ENCODE results near the gene CDNF.
"Not testable (repeated sequence)": the region's sequence is repeated elsewhere in the genome, so short reads cannot be mapped to it uniquely, and the experiment has no call there.

CDNF gene

DNA sequence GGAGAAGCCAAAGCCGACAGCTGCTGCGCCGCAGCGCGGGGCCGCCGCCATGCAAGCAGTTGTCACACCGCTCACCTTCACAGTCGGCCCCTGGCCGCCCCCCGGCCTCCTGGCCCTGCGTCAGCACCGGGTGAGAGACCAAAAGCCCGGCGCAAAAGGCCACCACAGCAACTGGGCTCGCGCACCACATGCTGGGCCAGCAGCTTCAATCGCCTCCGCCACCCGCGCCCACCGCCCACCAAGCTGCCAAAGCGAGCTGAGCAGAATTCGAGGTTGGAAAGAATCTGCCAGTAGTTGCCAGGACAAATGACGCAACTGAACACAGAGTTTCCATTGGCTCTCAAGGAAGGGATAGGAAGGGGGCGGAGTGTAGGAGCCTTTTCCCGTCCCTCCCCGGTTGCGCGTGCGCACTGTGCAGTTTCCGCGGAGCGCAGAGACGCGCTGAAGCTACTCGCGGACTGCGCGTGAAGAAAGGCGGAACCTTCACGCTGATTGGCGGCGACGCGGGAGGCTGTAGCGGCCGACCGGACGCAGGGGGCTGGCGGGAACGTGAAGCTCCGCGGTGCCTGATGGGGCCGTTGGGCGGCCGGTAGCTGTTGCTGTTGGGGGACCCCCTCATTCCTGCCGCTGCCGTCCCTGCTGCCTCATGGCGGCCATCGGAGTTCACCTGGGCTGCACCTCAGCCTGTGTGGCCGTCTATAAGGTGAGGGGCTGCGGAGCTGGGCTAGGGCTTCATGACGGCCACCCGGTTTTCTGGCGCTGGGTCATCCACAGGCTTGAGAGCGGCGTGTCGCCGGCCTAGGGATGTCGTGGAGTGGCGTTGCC is at the start of gene CDNF, which contains the start of the genes HSPA14 and MSANTD7:
TSS of gene CDNF (minus strand) at position 281 of the 825 bp plus-strand sequence. CDS start at position 190, 91 bp downstream.
TSS of gene HSPA14 (plus strand) at position 550 of the 825 bp plus-strand sequence. CDS start at position 647, 97 bp downstream.
TSS of gene MSANTD7 (plus strand) at position 550 of the 825 bp plus-strand sequence. CDS start 3,979 bp downstream, outside the sequence.
- DNase-seq (ENCODE audit: low spot score) (peak; percentile 96), FAIRE-seq (peak; percentile 84)

DNA sequence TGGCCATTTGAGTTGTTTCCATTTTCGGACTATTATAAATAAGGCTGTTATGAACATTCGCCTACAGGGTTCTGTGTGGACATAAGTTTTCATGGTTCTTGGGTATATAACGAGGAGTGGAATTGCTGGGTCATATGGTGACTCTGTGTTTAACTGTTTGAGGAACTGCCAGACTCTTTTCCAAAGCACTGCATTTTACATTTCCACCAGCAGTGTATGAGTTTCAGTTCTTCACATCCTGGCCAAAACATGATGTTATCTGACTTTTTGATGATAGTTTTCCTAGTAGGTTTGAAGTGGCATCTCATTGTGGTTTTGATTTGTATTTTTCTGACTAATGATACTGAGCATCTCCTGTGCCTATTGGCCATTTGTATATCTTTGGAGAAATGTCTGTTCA is 46.2 kb upstream of the CDNF start:
- DNase-seq (ENCODE audit: low spot score) (no peak), FAIRE-seq (no peak)

DNA sequence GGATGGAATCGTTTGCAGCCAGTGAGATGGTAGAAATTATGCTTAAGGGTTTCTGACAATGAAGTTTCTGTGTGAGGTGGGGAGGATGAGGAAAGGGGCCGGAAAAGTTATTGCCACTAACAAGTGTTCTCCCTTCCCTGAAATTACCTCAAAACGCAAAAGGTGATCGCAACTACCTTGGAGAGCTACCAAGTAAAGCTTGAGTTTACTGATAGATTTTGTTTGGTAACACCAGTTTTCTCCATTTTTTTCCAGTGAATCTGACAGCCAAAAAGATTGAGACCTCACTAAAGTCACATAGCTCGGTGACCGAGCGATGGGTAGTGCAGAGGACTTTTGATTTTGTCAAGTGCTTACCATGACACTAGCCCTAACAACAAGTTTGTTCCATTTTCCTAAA is 42.4 kb upstream of the CDNF start:
- no peak for DNase-seq (ENCODE audit: low spot score)
- no peak for FAIRE-seq

DNA sequence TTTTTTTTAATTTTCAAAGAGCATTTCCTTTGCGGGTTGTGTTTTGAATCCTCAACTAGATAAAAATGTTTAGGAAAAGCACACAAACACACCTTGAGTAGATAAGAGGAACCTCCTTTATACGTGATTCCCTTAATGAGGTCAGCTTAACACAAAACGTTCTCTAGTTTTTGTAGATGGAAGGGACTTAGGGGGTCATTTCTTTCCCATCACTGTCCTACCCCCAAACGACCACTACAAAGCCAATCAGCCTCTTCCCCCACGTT is 42.0 kb upstream of the CDNF start:
- no peak for FAIRE-seq

DNA sequence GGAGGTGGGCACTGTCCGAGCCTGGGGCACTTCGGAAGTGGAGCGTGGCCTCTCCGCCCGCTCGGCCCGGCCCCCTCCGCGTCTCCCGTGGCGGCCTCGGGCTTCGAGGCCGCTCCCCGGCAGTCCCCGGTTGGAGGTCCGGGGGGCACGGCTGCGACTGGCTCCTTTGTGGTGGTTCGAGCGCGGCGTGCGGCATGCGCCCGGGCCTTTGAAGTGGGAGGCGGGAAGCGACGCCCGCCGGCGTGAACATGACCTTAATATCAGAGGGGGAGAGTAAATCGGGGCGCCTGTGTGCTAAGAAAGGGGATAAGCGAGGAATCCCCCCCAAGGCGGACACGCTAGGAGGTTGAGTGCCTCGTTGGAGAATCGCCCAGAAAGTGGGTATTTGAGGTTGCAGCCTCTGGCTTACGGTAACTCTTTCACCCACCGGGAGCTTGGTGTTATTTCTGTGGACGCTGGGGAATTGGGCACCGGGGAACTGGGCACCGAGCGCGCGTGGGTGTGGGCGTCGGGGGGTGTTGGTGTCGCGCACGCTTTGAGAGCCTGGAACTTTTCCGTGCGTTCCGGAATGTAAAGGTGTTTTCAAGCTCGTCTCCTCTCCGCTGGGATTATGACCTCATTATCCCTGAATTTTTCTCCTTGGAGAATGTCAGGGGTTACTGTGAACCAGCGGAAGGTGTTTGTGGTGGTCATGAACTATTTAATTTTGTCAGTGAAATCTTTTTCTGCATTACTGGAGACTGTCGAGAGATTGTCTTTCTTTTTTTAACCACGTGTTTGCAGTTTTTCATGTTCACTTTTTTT is 41.5 kb upstream of the CDNF start:
- DNase-seq (ENCODE audit: low spot score) (peak; percentile 11), FAIRE-seq (no peak)

More for the DNA sequence above, 42.0 kb upstream of the CDNF start:
- DNase-seq (ENCODE audit: low spot score) = no peak

DNA sequence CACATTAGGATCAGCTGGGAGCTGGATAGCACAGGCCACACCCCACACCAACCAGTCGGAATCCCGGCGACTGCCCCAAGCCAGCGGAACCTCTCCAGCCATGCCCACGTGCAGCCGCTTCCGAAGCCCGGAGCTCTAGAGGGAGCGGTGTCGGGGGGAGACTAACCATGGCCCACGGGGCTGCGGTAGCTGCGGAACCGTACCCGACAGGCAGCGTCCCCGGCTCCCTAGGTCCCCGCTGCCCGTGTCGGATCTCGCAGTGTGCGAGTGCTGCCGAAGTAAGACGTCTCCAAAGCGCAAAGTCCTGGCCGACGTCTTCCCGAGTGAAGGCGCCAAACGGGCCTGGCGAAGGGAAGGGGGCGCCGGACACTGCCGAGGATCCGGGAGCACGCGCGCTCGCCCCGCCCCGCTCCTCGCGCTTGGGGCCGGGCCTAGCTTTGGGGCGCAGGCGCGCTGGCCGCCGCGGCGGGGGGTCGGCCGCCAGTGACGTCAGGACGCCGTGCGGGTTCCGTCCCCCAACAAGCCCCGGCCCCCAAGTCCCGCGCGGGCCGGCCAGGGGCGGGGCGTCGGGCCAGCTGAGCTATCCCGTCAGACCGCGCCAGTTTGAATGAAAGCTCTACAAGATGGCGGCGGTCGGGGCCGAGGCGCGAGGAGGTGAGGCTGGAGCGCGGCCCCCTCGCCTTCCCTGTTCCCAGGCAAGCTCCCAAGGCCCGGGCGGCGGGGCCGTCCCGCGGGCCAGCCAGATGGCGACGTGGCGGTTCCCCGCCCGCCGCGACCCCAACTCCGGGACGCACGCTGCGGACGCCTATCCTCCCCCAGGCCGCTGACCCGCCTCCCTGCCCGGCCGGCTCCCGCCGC is 40.7 kb upstream of the CDNF start, which contains the start of gene SUV39H2:
TSS of gene SUV39H2 (plus strand) at position 601 of the 858 bp plus-strand sequence. CDS start at position 624, 23 bp downstream.
- FAIRE-seq = no peak

DNA sequence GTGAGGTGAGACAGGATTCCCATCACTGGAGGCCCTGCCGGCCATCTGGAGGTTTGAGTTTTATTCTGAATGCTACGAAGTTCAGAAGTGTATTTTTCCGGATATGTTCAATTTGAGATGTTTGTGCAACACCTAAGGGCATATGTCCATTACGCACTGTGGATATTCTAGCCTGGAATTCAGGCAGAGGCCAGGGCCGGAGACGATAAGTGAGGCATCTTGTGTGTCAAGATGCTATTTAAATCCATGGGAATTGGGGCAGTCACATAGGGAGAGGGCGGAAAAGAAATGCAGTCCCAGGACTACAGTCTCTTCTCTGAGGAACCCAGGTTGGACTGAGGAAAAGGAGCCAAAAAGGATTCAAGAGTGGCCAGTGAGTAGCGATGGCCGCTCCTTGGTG is 38.9 kb upstream of the CDNF start:
- DNase-seq (ENCODE audit: low spot score) = no peak
- no peak for FAIRE-seq

More for the DNA sequence above, 40.7 kb upstream of the CDNF start, which contains the start of gene SUV39H2:
- DNase-seq (ENCODE audit: low spot score) = peak; percentile 85

DNA sequence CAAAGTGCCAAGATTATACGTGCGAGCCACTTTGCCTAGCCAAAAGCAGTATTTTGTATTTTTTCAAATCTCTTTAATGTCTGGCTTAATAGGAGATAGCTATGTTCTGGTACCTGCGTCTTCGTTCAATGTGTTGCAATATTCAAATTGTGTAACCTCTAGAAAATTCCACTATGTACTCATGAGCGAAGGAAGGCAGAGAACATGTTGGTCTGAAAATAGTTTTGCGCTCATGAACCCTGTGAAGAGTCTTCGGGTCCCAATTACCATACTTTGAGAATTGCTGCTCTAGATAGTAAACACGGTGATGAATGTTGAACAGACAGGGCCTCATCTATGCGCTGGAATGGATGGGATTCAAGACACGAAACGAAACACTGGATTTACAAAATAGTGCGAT is 38.1 kb upstream of the CDNF start:
- DNase-seq (ENCODE audit: low spot score) = no peak
- no peak for FAIRE-seq

DNA sequence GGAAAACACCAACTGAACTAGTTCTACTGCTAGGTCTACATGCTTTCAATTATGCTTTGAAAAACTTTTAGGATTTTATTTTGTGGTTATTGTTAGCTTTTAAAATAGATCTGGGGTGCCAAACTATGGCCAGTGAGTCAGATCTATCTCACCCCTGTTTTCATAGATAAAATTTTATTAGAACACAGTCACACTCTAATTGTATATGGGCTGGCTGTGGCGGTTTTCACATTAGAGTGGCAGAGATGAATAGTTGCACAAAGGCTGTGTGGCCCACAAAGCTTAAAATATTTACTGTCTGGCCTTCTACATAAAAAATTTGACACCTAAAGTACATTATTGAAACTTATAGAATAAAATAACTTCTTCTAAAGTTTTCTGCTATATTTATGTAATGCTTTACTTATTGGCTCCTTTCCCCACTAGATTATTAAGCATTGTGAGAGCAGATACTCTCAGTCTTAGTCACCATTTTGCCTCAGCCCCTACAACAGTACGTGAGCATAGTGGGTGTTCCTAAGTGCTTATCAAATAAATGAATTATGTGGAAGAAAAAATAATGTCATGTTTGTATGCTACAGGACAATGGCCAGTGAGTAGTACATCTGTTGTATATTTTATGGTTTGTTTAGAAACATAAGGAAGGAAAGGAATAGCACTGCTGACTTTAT is 35.4 kb upstream of the CDNF start:
- DNase-seq (ENCODE audit: low spot score) (peak; percentile 18), FAIRE-seq (peak; percentile 50)

DNA sequence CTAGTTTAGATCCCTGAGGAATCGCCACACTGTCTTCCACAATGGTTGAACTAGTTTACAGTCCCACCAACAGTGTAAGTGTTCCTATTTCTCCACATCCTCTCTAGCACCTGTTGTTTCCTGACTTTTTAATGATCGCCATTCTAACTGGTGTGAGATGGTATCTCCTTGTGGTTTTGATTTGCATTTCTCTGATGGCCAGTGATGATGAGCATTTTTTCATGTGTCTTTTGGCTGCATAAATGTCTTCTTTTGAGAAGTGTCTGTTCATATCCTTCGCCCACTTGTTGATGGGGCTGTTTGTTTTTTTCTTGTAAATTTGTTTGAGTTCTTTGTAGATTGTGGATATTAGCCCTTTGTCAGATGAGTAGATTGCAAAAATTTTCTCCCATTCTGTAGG is 27.0 kb upstream of the CDNF start:
- not testable (repeated sequence) for DNase-seq (ENCODE audit: low spot score); FAIRE-seq

DNA sequence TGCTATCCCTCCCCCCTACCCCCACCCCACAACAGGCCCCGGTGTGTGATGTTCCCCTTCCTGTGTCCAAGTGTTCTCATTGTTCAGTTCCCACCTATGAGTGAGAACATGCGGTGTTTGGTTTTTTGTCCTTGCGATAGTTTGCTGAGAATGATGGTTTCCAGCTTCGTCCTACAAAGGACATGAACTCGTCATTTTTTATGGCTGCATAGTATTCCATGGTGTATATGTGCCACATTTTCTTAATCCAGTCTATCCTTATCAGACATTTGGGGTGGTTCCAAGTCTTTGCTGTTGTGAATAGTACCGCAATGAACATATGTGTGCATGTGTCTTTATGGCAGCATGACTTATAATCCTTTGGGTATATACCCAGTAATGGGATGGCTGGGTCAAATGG is 26.6 kb upstream of the CDNF start:
- not testable (repeated sequence) for DNase-seq (ENCODE audit: low spot score); FAIRE-seq

DNA sequence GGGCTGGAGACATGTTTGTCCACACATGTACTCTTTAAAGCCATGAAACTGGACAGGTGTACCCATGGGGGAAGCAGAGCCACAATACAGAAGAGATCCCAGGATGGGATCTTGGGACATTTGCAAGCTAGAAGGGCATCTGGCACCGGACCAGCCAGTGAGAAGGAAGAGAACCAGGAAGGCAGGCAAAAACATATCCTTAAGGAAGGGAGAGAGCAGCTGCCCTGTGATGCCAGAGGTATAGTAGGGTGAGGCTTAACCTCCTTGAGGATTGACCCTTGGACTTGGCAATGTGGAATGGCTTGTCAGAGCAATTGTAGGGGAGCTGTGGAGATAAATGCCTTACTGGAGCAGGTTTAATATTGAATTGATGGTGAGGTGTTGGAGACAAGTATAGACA is 23.0 kb upstream of the CDNF start:
- FAIRE-seq (no peak), DNase-seq (ENCODE audit: low spot score) (no peak)

DNA sequence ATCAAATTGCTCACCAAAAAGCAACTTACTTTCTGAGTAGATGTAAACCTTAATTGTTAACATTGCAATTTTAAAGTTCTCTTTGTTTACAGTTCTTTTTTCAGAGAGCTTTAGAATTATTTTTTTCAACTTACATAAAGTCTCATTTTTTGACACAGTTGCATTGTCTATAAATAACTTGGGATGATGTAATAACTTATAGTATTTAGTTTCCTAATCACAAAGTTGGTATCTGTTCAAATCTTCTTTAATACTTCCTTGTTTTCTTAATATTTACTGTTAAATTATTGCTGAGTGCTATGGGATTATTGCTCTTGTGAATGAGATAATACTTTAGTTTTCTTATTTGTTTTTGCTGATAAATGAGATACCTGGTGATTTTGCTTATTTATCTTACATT is 21.9 kb upstream of the CDNF start:
- DNase-seq (ENCODE audit: low spot score) = no peak
- peak; percentile 10 for FAIRE-seq

DNA sequence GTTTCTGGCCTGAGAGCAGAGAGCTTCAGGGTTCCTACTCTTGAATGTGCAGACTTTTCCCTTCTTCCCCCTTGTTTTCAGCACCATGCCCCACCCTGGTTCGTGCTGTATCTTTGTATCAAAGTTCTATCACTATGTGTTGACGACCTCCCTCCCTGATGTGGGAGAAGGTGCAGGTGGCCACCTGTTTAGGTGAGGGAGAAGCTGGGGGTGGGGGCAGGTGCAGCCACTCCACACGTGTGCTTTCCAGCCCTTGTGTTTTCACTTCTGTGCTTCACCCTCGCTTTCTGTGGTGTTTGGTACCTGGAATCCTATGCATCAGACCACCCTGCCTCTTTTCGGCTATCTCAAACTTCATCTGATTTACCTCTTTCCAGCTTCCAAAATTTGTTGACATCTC is 21.2 kb upstream of the CDNF start:
- DNase-seq (ENCODE audit: low spot score) (no peak), FAIRE-seq (no peak)

DNA sequence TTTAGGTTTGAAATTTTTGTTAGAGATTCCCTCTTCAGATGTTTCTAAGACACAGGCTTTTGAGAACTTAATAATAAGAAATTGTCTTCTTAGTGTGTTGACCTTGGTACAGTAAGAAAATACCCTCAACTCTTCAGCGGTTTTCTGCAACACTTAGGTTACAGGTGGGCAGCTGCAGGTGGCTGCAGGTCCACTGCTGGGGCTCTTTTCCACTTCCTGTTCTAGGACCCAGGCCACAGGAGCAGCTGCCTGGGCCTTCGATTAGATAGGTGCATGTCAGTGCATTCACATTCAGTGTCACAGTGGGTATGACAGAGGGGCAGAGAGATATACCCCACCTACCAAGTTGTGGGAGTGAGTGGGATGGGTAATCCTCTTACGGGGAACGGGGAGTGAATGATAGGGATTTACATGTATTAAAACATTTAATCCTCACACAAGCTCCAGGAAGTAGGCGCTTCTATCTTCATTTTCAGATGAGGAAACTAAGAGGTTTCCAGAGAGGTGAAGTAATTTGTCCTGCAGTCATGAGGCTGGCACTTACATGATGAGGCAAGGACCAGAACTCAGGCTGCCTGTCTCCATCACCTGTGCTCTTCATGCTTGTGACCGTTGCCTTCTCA is 20.6 kb upstream of the CDNF start:
- no peak for DNase-seq (ENCODE audit: low spot score)
- FAIRE-seq = no peak

DNA sequence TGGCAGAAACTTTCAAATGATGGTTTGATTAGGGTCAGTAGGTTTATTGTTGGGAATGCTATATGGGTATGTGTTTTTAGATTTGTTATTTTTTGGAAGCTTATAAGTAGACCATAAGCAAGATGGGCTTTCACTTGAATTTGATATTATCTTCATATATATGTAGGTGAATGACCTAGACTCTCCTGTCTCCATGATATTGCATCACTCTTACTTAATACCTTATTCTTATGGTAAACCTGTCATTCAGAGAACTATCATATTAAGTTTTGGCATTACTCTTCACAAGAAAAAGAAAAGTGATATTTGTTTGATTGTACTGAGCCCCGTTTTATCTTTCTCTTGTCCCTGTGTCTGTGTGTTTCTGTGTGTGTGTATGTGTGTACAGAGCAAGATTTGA is 17.6 kb upstream of the CDNF start:
- FAIRE-seq = no peak
- no peak for DNase-seq (ENCODE audit: low spot score)

DNA sequence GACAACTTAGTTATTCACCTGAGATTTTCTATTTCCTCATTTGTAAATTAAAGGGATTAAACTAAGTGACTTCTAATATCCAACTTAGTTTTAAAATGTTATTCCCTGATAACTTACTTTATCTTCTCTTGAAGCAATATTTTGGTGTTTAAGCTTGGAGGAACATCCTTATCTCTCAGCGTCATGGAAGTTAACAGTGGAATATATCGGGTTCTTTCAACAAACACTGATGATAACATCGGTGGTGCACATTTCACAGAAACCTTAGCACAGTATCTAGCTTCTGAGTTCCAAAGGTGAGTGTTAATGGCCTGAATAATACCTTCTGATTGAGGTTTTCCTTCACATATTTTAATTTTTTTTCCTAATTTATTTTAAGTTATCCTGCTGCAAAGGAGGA is 14.4 kb upstream of the CDNF start:
- no peak for FAIRE-seq

DNA sequence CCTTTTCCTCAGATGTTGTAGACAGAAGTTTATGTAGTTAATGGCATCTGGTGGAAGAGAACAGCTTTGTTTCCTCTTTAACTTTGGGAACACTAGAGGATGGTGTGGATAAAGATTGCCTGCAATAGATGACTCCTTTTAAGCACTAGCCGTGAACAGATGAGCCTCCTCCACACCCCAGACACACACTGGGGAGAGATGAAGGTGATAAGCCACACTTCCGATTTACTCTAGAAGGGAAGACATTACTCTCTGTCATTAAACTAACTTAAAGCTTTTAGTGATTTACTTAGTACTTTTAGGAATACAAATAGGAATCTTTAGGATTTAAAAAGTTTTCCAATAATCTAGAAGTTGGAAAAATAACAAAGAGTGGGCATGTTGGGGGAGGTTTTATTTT is 7.1 kb upstream of the CDNF start:
- no peak for DNase-seq (ENCODE audit: low spot score)
- FAIRE-seq = no peak

More for the DNA sequence above, 14.4 kb upstream of the CDNF start:
- DNase-seq (ENCODE audit: low spot score) = no peak

DNA sequence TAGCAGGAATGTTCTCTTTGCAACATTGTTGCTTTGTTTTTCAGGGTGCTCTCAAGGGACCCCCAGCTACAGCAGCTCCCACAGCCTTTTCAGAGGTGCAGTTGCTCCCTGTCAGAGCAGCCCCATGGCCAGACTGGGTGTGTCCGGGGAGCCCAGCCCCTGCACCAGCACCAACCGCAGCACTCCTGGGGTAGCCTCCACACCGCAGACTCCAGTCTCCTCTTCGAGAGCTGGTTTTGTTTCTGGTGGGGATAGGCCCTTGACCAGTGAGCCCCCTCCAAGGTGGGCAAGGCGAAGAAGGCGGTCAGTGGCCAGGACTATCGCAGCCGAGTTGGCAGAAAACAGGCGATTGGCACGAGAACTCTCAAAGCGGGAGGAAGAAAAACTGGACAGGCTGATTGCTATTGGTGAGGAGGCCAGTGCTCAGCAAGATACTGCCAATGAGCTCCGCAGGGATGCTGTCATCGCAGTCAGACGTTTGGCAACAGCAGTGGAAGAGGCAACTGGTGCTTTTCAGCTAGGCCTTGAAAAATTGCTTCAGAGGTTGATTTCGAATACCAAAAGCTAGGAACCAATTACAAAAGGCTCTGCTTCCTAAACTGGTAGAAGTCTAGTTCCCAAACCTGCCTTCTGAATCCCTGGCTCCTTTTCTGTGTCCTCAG is 5.6 kb upstream of the CDNF start:
- FAIRE-seq (no peak), DNase-seq (ENCODE audit: low spot score) (no peak)

DNA sequence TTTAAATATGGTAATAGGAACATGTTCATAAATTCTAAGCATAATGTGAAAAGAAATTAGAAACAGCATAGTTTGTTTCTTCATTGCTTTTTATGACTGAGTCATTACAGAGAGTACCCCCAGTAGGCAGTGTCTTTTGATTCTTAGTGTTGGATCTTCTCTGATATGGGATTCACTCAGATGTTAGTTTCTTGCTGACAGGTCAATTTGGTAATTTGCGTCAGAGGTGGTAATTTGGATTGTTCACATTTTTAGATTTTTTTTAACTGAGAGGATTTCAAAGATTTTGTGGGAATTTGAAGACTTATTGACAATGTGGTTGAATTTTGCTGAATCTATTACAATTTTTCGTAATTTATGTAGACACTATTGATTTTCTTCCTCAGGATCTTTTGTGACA is 2.3 kb upstream of the CDNF start:
- FAIRE-seq (no peak), DNase-seq (ENCODE audit: low spot score) (no peak)
